Keratinocyte (primary cell): ENCODE data around the gene DHDH.

Experiments
- EZH2 ChIP-seq: IDR thresholded peaks from one replicate; pipeline ENCODE4 v1.6.1; 2012; ENCODE audit warnings: inconsistent platforms, mild to moderate bottlenecking, low read length, moderate library complexity
- TF ChIP-seq, protein P1 (sequence below), 3 experiments: IDR thresholded peaks in 1 of 3; conservative IDR thresholded peaks in 1 of 3; optimal IDR thresholded peaks in 1 of 3; 2 replicates in 2 of 3; 3 replicates in 1 of 3; pipeline versions ENCODE3 to v1.5.1; 2011; ENCODE audit warnings: low read length in 3 of 3, mild to moderate bottlenecking in 3 of 3, moderate library complexity in 2 of 3, control low read depth in 1 of 3, inconsistent platforms in 1 of 3; ENCODE audit not compliant: insufficient read depth in 2 of 3; ENCODE audit errors: extremely low read depth in 1 of 3

- TF ChIP-seq, protein P1, sequence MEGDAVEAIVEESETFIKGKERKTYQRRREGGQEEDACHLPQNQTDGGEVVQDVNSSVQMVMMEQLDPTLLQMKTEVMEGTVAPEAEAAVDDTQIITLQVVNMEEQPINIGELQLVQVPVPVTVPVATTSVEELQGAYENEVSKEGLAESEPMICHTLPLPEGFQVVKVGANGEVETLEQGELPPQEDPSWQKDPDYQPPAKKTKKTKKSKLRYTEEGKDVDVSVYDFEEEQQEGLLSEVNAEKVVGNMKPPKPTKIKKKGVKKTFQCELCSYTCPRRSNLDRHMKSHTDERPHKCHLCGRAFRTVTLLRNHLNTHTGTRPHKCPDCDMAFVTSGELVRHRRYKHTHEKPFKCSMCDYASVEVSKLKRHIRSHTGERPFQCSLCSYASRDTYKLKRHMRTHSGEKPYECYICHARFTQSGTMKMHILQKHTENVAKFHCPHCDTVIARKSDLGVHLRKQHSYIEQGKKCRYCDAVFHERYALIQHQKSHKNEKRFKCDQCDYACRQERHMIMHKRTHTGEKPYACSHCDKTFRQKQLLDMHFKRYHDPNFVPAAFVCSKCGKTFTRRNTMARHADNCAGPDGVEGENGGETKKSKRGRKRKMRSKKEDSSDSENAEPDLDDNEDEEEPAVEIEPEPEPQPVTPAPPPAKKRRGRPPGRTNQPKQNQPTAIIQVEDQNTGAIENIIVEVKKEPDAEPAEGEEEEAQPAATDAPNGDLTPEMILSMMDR (optimal IDR thresholded peaks at IDR 0.05 in 1 of 3, IDR thresholded peaks at IDR 0.05 in 1 of 3, conservative IDR thresholded peaks at IDR 0.05 in 1 of 3; ENCODE audit: extremely low read depth in 1 of 3, insufficient read depth in 2 of 3, low read length in 3 of 3), result no peak
- no peak for TF ChIP-seq EZH2
These were observed 30.9 kb downstream of the DHDH start for GRCh38 chr19:48964205-48965039.
